ENCODE measurements around the gene PHLDB3. TPM values are rescaled to one million over a fixed set of nuclear protein-coding genes. Genes with fewer than 3 reads are reported as not detected.
"Not testable (repeated sequence)": the region's sequence is repeated elsewhere in the genome, so short reads cannot be mapped to it uniquely, and the experiment has no call there.

The PHLDB3 gene
- total RNA-seq, 1 donor from 2014 or later: 9.6 TPM

DNA sequence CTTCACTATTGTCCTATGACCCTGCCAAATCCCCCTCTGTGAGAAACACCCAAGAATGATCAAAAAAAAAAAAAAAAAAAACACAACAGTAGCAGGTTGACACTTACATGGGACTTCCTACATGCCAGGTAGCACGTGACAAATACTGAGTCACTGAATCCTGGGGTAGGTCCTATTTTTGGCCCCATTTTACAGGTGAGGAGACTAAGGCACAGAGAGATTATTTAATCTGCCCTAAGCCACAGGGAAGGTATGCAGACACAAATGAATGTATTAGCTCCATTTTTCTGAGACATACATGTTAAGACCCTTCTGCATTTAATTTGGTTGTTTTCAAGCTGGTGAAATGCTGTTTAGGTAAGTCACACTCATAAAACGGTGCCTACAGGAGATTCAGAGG lies 44.2 kb upstream of the PHLDB3 start:
- Mint-ChIP-seq H3K36me3 (ENCODE audit: low read depth, unreplicated experiment) (peaks cover 45% of the 10 kb centered on the region), H3K9me3 (ENCODE audit: unreplicated experiment) (no peaks in the 10 kb centered on the region), H3K27ac (ENCODE audit: unreplicated experiment) (no peak overlapping the region), H3K4me1 (ENCODE audit: unreplicated experiment) (no peaks in the 10 kb centered on the region), H3K27me3 (ENCODE audit: unreplicated experiment) (peaks cover 5% of the 10 kb centered on the region), H3K4me3 (ENCODE audit: unreplicated experiment) (no peak overlapping the region)
- TF ChIP-seq, protein P1, sequence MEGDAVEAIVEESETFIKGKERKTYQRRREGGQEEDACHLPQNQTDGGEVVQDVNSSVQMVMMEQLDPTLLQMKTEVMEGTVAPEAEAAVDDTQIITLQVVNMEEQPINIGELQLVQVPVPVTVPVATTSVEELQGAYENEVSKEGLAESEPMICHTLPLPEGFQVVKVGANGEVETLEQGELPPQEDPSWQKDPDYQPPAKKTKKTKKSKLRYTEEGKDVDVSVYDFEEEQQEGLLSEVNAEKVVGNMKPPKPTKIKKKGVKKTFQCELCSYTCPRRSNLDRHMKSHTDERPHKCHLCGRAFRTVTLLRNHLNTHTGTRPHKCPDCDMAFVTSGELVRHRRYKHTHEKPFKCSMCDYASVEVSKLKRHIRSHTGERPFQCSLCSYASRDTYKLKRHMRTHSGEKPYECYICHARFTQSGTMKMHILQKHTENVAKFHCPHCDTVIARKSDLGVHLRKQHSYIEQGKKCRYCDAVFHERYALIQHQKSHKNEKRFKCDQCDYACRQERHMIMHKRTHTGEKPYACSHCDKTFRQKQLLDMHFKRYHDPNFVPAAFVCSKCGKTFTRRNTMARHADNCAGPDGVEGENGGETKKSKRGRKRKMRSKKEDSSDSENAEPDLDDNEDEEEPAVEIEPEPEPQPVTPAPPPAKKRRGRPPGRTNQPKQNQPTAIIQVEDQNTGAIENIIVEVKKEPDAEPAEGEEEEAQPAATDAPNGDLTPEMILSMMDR (IDR thresholded peaks at IDR 0.05; ENCODE audit: unreplicated experiment): no peak
- DNase-seq (ENCODE audit: low spot score): no peak

DNA sequence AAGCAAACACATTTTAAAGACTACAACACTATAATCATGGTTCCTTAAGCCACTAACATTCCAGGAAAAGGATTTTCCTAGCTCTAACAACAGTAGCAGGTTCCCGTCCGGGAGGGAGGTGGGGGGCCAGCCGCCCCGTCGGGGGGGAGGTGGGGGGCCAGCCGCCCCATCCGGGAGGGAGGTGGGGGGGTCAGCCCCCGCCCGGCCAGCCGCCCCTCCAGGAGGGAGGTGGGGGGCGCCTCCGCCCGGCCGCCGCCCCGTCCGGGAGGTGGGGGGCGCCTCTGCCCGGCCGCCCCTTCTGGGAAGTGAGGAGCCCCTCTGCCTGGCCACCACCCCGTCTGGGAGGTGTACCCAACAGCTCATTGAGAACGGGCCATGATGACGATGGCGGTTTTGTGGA lies 43.4 kb upstream of the PHLDB3 start:
- not testable (repeated sequence) for DNase-seq (ENCODE audit: low spot score); H3K4me1 Mint-ChIP-seq (ENCODE audit: unreplicated experiment); H3K27me3 Mint-ChIP-seq (ENCODE audit: unreplicated experiment); H3K9me3 Mint-ChIP-seq (ENCODE audit: unreplicated experiment); H3K27ac Mint-ChIP-seq (ENCODE audit: unreplicated experiment); H3K4me3 Mint-ChIP-seq (ENCODE audit: unreplicated experiment)
- peaks cover 51% of the 10 kb centered on the region for H3K36me3 Mint-ChIP-seq (ENCODE audit: low read depth, unreplicated experiment)

DNA sequence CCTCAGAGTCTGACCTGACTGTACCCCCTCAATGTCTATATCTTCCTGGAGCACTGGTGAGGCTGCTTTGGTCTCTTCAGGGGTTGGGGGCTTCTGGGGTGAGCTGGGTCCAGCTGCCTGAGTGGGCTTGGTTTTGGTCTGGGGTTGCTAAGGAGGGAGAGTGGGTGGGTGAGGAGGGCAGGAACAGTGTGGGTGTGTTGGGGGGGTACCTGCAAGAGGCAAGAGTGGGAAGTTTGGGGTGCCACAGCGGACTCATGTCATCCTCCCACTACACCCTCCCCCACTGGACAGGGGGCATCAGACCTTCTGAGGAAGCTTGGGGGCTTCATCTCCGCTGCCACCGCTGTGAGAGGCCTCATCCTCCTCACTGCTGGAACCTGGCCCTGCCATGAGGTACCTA lies 42.0 kb upstream of the PHLDB3 start:
- H3K36me3 Mint-ChIP-seq (ENCODE audit: low read depth, unreplicated experiment): peaks cover 54% of the 10 kb centered on the region
- TF ChIP-seq, protein P1 (IDR thresholded peaks at IDR 0.05; ENCODE audit: unreplicated experiment): no peak
- H3K4me3 Mint-ChIP-seq (ENCODE audit: unreplicated experiment): no peak overlapping the region
- H3K27ac Mint-ChIP-seq (ENCODE audit: unreplicated experiment): no peak overlapping the region
- peaks cover 4% of the 10 kb centered on the region for H3K27me3 Mint-ChIP-seq (ENCODE audit: unreplicated experiment)
- no peaks in the 10 kb centered on the region for H3K9me3 Mint-ChIP-seq (ENCODE audit: unreplicated experiment)
- no peak for DNase-seq (ENCODE audit: low spot score)
- no peaks in the 10 kb centered on the region for H3K4me1 Mint-ChIP-seq (ENCODE audit: unreplicated experiment)

DNA sequence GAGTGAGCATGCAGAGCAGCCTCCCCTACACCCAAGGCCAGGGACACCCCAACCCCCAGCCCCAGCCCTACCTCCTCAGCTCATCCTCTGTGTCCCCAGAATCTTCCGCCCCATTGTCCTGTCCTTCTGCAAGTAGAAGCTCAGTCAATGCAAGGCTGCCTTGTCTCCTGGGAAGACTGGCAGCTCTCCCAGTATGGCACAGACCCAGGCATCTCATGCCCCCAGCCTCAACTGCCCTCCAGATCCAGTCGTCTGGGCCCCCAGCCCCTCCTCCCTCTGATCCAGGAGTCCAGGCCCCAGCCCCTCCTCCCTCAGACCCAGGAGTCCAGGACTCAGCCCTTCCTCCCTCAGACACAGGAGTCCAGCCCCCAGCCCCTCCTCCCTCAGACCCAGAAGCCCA lies 41.4 kb upstream of the PHLDB3 start:
- H3K27me3 Mint-ChIP-seq (ENCODE audit: unreplicated experiment): peaks cover 3% of the 10 kb centered on the region
- no peaks in the 10 kb centered on the region for H3K4me1 Mint-ChIP-seq (ENCODE audit: unreplicated experiment)
- H3K4me3 Mint-ChIP-seq (ENCODE audit: unreplicated experiment): no peak overlapping the region
- H3K9me3 Mint-ChIP-seq (ENCODE audit: unreplicated experiment): no peaks in the 10 kb centered on the region
- H3K36me3 Mint-ChIP-seq (ENCODE audit: low read depth, unreplicated experiment): peaks cover 54% of the 10 kb centered on the region
- no peak for DNase-seq (ENCODE audit: low spot score)
- H3K27ac Mint-ChIP-seq (ENCODE audit: unreplicated experiment): no peak overlapping the region
- TF ChIP-seq, protein P1 (IDR thresholded peaks at IDR 0.05; ENCODE audit: unreplicated experiment): no peak

DNA sequence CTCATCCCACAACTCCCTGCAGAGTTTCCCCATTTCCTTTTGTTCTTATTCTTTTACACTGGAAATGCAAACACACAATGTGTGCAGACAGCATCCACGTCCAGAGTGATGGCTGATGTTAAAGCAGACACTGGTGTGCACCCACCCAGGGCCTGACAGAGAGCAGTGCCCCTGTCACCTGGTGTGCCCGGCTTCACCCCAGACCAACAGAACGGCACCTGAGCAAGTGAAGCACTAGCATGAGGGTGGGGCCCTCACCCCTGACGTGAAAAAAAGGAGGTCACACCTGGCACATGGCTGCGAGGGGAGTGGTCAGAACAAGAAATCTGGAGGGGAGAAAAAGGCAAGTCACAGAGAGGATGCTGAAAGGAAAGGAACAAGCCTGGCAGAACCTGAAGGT lies 40.7 kb upstream of the PHLDB3 start:
- H3K27me3 Mint-ChIP-seq (ENCODE audit: unreplicated experiment): peaks cover 3% of the 10 kb centered on the region

More for the DNA sequence above, 40.7 kb upstream of the PHLDB3 start:
- H3K4me1 Mint-ChIP-seq (ENCODE audit: unreplicated experiment): no peaks in the 10 kb centered on the region
- no peaks in the 10 kb centered on the region for H3K9me3 Mint-ChIP-seq (ENCODE audit: unreplicated experiment)
- TF ChIP-seq, protein P1 (IDR thresholded peaks at IDR 0.05; ENCODE audit: unreplicated experiment): no peak
- no peak overlapping the region for H3K27ac Mint-ChIP-seq (ENCODE audit: unreplicated experiment)
- peak overlapping the region; percentile 14 for H3K4me3 Mint-ChIP-seq (ENCODE audit: unreplicated experiment)
- DNase-seq (ENCODE audit: low spot score): no peak
- peaks cover 51% of the 10 kb centered on the region for H3K36me3 Mint-ChIP-seq (ENCODE audit: low read depth, unreplicated experiment)
